HL-60 (cell line): ENCODE data around the gene MOBP.
"Not testable (repeated sequence)": the region's sequence is repeated elsewhere in the genome, so short reads cannot be mapped to it uniquely, and the experiment has no call there.

Source experiments
- DNase-seq, 2 experiments: peaks; one replicate each; pipeline ENCODE4 v3.0.0-alpha.2; 2010 to 2020; ENCODE audit warnings: low read depth in 1 of 2, low spot score in 1 of 2
- H3K27ac ChIP-seq: fragments of 250-450 bp; sonication (Bioruptor Pico); replicated peaks from 2 replicates; pipeline ENCODE4 v1.5.1; 2020; ENCODE audit warnings: mild to moderate bottlenecking, moderate library complexity
- H3K27me3 ChIP-seq: fragments of 250-450 bp; sonication (Bioruptor Pico); 2 replicates; pipeline ENCODE4 v1.5.1; 2021; ENCODE audit warnings: mild to moderate bottlenecking, moderate library complexity; ENCODE audit not compliant: insufficient read depth, poor library complexity, severe bottlenecking
- H3K4me3 ChIP-seq: replicated peaks from 2 replicates; pipeline ENCODE4 v1.5.1; 2011; ENCODE audit warnings: mild to moderate bottlenecking, control low read depth, low read length; ENCODE audit not compliant: insufficient read depth
- GABPA ChIP-seq: IDR thresholded peaks from 2 replicates; pipeline ENCODE4 v1.6.1; 2012; ENCODE audit warnings: low read depth
- POLR2AphosphoS5 ChIP-seq: IDR thresholded peaks from 2 replicates; pipeline ENCODE4 v1.6.1; 2012; ENCODE audit warnings: low read depth
- REST ChIP-seq: IDR thresholded peaks from 2 replicates; pipeline ENCODE4 v1.6.1; 2012; ENCODE audit warnings: low read depth; ENCODE audit not compliant: insufficient replicate concordance
- SPI1 ChIP-seq: IDR thresholded peaks from 2 replicates; pipeline ENCODE4 v1.6.1; 2012; ENCODE audit warnings: low read depth, mild to moderate bottlenecking, borderline replicate concordance
- TF ChIP-seq, protein P1 (sequence below): IDR thresholded peaks from one replicate; pipeline ENCODE4 v1.5.1; 2011; ENCODE audit warnings: low read length, control low read depth, inconsistent platforms; ENCODE audit not compliant: insufficient read depth

MOBP gene

GRCh38 chr3:39453134-39453533, 14.3 kb upstream of the MOBP start:
- Histone ChIP-seq H3K27me3 (peaks cover 2% of the 10 kb centered on the region), H3K4me3 (no peak overlapping the region), H3K27ac (no peak overlapping the region)
- TF ChIP-seq, protein P1, sequence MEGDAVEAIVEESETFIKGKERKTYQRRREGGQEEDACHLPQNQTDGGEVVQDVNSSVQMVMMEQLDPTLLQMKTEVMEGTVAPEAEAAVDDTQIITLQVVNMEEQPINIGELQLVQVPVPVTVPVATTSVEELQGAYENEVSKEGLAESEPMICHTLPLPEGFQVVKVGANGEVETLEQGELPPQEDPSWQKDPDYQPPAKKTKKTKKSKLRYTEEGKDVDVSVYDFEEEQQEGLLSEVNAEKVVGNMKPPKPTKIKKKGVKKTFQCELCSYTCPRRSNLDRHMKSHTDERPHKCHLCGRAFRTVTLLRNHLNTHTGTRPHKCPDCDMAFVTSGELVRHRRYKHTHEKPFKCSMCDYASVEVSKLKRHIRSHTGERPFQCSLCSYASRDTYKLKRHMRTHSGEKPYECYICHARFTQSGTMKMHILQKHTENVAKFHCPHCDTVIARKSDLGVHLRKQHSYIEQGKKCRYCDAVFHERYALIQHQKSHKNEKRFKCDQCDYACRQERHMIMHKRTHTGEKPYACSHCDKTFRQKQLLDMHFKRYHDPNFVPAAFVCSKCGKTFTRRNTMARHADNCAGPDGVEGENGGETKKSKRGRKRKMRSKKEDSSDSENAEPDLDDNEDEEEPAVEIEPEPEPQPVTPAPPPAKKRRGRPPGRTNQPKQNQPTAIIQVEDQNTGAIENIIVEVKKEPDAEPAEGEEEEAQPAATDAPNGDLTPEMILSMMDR: no peak
- no peak for TF ChIP-seq GABPA
- no peak for TF ChIP-seq POLR2AphosphoS5
- TF ChIP-seq REST: no peak
- TF ChIP-seq SPI1: no peak
- DNase-seq: no peak

- not testable (repeated sequence) for H3K4me3 ChIP-seq, DNase-seq, H3K27me3 ChIP-seq, H3K27ac ChIP-seq
Observed at GRCh38 chr3:39453872-39454271, 13.6 kb upstream of the MOBP start.

DNA sequence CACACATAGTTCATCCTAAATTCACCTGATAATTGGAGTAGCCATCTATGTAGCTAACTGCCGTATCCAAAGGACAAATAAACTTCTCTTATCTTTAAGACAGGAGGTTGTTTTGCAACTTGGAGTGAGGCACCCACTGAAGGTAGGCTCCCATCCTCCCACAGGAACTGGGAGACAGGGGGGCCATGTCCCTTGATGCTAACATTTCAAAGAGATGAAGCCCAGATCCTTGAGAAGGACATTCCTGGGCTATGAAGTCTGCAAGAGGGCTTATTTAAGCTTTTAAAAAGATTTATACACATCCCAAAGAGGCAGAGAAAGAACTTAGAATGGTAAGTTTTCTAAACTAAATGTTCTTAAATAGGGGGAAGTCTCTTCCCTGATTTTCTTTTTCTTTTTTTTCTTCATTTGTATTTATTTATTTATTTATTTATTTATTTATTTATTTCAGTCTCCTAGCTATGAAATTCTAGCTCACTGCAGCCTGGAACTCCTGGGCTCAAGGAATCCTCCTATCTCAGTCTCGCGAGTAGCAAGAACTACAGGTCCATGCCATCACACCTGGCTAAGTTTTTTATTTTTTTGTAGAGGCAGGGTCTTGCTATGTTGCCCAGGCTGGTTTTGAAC, 12.8 kb upstream of the MOBP start:
- no peak overlapping the region for H3K27ac ChIP-seq
- no peak for TF ChIP-seq GABPA
- TF ChIP-seq, protein P1: no peak
- TF ChIP-seq POLR2AphosphoS5: no peak
- TF ChIP-seq REST: no peak
- no peak for TF ChIP-seq SPI1
- no peak for DNase-seq
- no peak overlapping the region for H3K4me3 ChIP-seq
- peaks cover 2% of the 10 kb centered on the region for H3K27me3 ChIP-seq

DNA sequence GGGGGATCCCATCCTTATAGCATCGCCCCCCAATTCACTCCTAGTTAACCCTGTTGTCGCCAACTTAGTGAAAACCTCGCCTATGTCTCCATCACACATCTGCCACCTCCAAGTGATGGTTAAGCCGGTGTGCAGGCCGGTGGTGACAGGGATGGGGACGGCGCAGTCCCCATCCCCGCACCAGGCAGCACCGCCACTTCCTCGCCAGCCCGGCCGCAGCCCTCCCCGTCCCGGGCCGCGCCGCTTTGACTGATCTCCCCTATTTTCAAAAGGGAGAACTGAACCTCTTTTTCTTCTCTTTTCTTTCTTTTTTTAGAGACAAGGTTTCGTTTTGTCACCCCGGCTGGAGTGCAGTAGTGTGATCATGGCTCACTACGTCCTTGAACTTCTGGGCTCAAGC, 11.3 kb upstream of the MOBP start:
- Histone ChIP-seq H3K27ac (no peak overlapping the region), H3K4me3 (no peak overlapping the region), H3K27me3 (peaks cover 2% of the 10 kb centered on the region)
- no peak for DNase-seq
- TF ChIP-seq SPI1: no peak
- no peak for TF ChIP-seq POLR2AphosphoS5
- TF ChIP-seq, protein P1: no peak
- no peak for TF ChIP-seq GABPA
- no peak for TF ChIP-seq REST
